NAMALWA (cell line): ENCODE data around the gene MAFG.
"Not testable (repeated sequence)": the region's sequence is repeated elsewhere in the genome, so short reads cannot be mapped to it uniquely, and the experiment has no call there.

Source experiments
- DNase-seq: peaks from one replicate; pipeline ENCODE4 v3.0.0-alpha.2; 2015; ENCODE audit warnings: low spot score

The MAFG gene

DNA sequence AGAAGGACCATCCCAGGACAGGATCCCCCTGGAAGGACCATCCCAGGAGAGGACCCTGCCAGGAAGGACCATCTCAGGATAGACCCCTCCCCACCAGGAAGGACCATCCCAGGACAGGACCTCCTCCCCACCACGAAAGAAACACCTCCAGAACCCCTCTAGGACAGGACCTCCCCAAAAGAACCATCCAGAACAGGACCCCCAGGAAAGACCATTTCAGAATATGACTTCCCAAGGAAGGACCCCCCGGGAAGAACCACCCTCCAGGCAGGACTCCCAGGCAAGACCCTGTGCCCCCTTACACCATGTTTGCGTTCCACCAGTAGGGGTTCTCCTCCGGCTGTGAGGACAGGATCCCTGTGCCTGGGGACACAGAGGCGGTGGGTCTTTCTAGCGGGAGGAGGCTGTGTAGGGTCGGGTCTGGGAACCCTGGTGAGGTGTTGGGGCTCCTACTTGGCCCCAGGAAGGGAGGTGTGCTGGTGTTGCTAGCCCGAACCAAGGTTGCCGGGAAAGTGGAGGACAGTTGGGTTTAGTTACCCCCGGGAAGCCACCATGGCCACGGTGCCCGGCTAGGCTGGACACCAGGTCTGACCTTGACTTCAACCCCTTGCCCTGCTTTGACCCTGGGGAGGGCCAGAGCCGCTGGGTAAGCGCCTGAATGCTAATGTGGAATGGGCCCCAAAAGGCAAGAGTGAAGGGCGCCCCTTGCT, 31.3 kb upstream of the MAFG start:
- no peak for DNase-seq

DNA sequence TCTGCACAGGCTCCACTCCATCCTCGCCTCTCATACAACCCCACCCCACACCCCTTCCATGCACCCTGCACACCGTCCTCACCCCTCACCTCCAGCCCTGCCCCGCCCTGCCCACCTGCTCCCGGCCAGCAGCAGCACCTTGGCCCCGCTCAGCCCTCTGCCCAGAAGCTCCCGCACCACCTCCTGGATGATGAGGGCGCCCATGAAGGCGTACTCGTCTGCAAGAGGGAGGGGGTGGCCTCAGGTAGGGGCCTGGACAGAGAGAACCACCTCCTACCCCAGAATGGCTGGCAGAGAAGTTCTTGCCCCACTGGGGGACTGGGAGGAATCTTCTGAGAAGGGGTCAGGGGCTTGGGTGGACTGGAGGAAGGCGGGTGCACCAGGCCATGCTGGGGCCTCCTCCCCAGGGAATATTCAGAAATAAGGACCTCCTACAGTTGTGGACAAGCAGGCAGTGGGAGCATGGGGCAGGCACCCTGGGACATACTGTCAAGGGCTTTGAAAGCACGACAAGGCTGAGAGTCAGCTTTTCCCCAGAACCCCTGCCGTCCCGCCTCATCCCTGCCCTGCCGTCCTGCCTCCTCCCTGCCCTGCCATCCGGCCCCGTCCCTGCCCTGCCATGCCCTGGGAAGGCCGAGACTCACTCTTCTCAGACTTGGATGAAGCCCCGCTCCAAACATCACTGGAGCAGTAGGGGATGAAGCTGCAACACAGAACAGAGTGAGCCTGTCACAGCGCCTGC, 30.3 kb upstream of the MAFG start:
- DNase-seq: no peak

DNA sequence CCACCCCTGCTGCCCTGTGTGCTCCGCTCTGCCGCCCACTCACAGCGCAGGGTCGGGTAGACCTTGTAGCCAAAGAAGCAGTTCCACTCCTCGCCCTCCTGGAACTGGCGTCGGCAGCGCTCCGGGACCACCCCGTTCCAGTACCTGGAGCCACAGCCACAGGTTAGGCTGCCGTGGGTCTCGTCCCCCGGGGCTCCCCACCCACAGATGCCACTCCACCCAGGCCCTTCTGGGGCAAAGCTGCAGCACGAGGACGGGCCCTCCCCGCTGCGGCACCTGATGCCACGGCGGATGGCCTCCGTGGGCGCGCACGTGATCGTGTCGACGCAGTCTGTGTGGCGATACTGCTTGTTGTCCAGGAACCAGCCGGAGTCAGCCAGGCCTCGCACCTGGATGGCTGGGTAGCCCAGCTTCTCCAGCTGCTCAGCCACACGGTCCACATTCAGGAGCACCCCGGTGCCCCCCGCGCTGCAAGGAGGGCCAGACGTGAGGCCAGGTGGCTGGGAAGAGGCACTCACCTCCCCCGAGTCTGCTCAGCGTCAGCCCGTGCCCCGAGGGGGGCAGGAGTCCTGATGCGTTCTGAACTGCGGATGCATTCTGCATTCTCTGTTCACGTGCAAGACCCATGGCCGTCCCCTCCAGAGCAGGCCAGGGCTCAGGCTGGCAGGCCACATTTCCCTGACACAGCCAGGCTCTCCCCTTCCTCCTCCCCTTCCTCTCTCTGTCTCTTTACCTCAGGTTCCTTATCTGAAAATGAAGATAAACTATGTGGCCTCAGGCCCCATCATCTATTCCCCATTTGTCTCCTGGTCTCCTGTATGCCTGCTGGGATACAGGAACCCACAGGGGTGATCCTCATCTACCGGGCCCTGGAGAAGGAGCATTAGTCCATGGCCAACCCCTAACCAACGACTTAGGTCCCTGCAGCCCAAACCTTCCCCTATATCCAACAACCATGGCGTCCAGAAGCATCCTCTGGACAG, 29.4 kb upstream of the MAFG start:
- no peak for DNase-seq

DNA sequence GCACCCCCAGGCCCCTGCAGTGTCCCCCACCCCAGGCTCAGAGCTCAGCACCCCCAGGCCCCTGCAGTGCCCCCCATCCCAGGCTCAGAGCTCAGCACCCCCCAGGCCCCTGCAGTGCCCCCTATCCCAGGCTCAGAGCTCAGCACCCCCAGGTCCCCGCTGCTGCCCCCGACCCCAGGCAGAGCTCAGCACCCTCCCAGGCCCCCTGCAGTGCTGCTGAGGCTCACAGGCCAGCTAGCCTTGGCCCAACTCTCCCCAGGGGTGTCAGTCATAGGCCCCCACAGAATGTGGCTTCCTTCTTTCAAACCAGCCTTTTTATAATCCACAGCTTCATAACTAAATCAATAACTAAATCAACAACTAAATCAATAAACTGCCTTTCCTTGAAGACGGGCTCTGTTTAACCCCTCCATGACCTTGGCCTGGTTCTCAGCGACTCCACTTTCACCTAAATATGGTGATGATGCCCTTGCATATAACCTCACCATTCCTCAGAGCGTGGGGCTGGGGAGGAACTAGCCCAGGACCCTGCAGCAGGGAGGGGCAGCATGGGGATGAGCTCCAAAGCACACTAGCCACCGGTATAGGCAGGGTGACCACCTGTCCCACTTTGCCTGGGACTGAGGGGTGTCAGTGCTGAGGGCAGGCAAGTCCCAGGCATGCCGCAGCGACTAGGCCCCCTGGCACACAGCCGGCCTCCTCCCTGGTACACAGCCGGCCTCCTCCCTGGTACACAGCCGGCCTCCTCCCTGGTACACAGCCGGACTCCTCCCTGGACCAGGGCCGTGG, 28.4 kb upstream of the MAFG start:
- no peak for DNase-seq

GRCh38 chr17:81955058-81955681, 27.6 kb upstream of the MAFG start:
- no peak for DNase-seq

DNA sequence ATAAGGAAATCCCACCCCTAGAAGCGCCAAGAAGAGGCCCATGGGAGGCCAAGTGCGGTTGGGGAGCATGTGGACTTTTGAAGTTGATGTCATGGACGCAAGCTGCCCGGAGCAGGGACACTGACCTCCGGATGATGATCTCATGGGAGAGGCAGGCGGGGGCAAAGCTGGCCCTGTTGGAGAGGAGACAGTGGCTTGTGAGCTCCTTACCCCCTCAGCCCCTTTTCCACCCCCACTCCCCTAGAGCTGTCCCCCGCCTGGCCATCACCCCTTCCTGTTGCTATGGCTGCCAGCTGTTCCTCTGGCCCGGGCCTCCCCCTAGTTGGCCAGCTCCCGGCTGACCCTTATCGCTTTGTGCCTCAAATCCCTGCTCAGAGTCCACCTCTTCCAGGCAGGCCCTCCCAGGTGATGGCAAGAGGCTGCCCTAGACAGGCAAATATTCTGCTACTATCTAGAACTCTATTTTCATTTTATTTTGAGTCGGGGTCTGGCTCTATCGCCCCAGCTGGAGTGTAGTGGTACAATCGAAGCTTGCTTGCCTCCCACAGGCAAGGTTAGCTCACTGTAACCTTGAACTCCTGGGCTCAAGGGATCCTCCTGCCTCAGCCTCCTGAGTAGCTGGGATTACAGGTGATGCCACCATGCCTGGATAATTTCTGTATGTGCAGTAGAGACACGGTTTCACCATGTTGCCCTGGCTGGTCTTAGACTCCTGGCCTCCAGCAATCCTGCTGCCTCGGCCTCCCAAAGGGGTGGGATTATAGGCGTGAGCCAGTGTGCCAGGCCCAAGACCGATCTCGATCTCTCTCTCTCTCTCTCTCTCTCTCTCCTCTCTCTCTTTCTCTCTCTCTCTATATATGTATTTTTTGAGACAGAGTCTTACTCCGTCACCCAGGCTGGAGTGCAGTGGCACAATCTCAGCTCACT, 26.9 kb upstream of the MAFG start:
- DNase-seq: no peak

DNA sequence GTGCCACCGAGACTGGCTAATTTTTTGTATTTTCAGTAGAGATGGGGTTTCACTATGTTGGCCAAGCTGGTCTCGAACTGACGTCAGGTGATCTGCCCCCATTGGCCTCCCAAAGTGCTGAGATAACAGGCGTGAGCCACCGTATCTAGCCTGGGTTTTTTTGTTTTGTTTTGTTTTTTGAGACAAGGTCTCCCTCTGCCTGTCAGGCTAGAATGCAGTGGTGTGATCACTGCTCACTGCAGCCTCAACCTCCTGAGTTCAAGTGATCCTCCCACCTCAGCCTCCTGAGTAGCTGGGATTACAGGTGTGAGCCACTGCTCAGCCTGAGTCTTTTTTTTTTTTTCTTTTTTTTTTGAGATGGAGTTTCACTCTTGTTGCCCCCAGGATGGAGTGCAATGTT, 25.9 kb upstream of the MAFG start:
- DNase-seq: not testable (repeated sequence)

- DNase-seq: no peak
These were observed 25.3 kb upstream of the MAFG start for GRCh38 chr17:81952792-81953228.

GRCh38 chr17:81951785-81952684, 24.5 kb upstream of the MAFG start:
- no peak for DNase-seq

GRCh38 chr17:81950501-81950900, 23.0 kb upstream of the MAFG start:
- DNase-seq: no peak

- no peak for DNase-seq
These were observed 21.3 kb upstream of the MAFG start for GRCh38 chr17:81948635-81949378.

- no peak for DNase-seq
These were observed 19.7 kb upstream of the MAFG start, which contains the start of gene MYADML2 for GRCh38 chr17:81947189-81947588. MYADML2 (minus strand) TSS chr17:81947233; CDS start chr17:81941741, 5,492 bp downstream.

DNA sequence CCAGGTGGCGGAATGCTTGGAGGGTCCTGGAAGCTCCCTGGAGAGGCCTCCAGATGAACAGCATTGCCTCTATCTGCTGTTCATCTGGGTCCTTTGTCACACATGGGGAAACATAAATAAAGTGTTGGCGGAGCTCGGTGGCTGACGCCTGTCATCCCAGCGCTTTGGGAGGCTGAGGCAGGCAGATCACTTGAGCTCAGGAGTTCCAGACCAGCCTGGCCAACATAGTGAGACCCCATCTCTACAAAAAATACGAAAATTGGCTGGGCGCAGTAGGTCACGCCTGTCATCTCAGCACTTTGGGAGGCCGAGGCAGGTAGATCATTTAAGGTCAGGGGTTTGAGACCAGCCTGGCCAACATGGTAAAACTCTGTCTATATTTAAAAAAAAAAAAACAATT, 17.3 kb upstream of the MAFG start:
- DNase-seq: no peak

GRCh38 chr17:81942167-81942553, 14.6 kb upstream of the MAFG start:
- no peak for DNase-seq

DNA sequence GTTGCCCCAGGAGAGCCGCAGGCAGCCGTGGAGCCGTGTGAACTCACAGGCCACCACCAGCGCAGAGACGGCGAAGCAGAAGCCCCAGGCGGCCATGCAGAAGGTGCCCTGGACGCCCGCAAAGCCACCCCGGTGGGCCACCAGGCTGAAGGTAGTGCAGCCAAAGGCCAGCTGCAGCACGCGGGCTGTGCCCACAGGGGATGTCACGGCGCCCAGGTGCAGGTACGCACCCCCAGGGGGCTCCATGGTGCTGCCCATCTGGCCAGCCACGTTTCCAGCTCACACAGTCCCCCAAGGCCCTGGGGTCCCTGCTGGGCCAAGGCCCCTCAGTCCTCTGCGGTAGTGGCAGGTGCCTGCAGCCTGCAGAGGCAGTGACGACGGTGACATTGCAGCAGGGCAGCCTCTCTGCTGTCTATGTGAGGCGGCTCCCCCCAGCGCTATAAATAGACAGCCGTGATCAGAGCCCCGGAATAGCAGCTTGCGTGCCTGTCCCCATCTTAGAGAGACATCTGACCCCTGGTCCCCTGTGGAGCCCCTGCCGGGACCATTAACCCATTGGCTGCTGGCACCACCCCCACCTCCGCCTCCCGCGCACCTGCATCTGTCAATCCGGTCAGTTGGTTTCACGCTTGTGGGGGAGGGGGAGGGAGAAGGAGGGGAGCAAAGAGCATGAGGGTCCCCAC, 14.1 kb upstream of the MAFG start:
- DNase-seq: peak; percentile 65

- no peak for DNase-seq
These were observed 13.3 kb upstream of the MAFG start for GRCh38 chr17:81940538-81941483.
